GM19035 (cell line): ENCODE measurements around the gene PKP4.
"Not testable (repeated sequence)": the region's sequence is repeated elsewhere in the genome, so short reads cannot be mapped to it uniquely, and the experiment has no call there.

Source experiments
- ATAC-seq: cut with Tn5 transposase; IDR thresholded peaks from one replicate; pipeline ENCODE4 v1.9.1; 2021; ENCODE audit not compliant: unreplicated experiment

The PKP4 gene

DNA sequence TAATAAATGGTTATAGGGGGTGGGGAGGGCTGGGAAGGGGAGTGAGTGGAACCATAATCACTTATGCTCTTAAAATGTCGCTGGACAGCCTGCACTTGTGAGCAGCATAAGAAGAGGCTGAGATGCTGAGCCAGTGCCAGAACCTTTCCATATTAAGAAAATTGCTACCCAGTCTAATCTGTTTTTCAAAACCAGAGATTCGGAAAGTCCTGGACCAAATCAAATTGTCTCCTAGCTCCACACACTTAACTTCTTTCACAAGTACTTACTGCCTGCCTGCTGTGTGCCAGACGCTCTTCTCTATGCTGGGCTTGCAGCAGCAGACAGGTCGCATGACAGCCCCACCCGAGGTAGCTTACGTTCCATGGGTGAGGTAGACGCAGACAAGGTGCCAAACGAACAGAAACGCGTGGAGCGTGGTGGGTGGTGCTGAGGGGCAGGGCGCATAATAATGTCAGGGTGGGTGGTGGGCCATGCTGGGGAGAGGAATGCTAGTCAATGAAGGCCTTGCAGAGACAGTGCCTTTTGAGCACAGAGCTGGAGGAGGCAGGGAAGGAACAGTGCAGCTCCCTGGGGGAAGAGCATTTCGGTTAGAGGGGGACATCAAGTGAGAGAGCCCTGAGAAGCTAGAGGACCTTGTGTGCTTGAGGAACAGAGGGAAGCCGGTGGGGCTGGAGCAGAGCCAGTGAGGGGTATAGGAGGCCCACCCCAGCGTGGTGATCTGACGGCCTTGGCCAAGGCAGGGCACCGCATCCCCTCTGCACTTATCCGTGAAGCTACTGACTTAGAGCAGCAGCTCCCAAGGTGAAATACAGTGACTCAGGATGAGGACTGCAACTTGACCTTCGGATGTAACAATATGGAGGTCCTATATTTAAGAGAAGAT, 214.9 kb downstream of the PKP4 start:
- no peak for ATAC-seq

DNA sequence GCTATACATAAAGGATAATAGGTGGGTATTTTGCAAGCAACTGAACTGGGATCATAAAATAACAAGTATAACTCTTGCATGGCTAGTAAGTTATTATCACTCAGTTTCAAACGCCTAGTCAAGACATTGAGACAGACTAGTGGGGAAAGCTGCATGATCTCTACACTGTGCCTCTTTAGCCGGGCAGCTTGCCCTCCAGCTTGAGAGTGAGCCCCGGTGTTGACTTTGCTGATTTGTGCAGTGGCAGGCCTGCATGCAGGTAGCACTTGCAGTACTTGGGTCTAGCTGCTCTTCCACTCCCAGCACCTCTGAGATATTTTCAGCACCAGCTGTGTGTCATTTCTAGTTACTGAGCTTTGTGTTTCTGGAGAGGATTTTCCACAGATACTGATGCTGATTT, 219.5 kb downstream of the PKP4 start:
- ATAC-seq = no peak

DNA sequence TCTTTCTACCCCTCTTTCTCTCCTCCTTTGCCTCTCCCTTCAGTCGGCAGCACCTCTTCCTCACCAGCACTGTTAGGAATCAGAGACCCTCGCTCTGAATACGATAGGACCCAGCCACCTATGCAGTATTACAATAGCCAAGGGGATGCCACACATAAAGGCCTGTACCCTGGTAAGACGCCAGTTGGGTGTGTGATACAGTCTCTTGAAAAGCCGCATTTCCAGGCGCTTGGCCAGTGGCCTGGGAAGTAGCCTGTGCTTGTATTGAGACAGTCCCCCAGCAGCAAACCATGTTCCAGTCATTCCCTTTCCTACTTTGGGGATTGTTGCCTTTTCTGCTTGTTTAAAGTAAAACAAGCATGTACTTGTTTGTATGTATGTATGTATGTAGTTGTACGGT, 219.9 kb downstream of the PKP4 start:
- ATAC-seq = no peak

DNA sequence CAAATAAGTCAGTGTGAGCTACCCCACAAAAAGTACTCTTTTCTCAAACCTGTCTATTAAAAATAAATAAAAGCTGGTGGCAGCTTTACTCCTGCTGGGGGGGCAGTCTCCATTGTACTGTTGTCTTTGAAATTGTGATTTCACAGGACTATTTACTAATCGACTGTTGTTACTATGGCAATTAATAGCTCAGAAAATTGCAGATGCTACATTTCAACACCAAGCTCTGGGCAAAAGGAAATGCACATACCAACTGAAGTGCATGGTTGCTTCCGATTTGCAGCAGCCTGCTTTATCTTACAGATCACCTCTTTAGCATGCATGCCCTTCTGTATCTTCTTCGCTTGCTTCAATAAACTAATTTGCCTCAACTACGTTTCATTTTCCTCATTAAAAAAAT, 220.8 kb downstream of the PKP4 start:
- no peak for ATAC-seq

DNA sequence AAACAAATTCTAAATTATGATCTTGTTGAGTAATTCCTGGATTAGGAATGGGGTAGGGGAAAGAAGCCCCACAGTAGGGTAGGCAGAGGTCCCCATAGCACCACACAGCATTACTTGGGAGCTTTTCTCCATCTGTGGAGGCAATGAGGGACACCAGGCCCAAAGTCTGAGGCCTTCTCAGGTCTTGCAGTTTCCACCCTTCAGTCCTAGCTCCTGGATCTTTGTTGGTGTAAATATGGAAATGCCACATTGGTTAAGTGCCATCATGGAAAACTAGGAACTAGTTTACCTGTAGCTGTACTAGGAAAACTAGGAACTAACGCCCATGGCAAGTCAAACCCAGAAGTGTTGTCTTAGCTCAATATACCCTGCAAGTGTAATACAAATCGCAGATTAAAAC, 225.1 kb downstream of the PKP4 start:
- no peak for ATAC-seq

DNA sequence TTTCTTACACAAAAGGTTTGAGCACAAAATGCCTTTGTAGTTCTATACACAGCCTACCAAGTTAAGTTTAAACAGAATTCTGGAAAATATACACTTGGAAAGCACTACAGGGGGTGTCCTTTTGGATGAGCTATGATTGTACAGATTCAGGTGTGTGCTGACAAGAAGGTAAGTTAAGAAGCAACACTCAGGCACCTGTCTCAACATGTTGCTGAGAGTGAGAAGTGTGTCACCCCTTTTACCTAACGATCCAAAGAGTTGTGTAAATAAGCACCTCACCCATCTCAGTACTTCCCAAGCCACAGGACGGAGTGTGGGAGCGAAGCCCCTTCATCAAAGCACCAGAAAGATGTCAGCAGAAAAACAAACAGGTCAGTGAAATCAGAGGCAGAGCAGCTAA, 228.9 kb downstream of the PKP4 start:
- no peak for ATAC-seq

DNA sequence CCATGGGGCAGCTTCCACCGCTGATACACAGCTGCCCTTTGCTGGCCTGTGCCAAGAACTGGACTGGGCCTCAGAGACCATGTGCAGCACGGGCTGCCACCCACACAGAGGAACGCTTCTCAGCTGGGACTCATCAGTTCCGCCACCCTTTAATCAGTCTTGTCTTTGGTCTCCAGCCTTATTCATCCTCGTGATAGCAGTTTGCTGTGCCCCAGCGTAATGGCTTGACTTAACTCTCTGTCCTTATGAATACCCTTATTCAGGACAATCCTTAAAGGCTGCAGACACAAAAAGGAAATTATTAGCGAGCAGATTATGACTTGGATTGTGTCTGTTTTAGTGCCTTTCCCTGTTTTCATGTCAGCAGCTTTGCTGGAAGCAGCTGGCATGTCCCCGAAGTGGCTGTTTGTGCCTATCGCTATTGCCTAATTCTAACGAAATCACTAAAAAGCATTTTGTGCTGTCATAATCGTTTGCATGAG, 229.5 kb downstream of the PKP4 start:
- no peak for ATAC-seq

DNA sequence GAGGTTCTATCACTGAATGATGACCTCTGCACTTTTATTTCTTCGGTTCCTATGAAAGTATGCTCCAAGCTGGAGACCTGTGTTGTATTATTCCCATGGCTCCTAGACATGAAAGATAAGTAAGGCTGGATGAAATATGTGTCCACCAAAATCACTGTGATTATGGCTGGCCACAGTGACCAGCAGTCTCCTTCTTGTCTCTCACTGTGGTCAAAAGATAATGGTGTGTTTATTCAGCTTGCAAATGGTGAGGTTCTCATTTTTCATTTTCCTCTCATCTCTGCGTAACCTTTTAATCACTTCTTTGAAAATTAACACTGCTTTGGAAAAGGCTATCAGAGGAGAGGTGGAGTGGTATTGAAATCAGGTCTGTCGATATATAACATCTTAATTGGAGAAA, 230.6 kb downstream of the PKP4 start:
- ATAC-seq = no peak

DNA sequence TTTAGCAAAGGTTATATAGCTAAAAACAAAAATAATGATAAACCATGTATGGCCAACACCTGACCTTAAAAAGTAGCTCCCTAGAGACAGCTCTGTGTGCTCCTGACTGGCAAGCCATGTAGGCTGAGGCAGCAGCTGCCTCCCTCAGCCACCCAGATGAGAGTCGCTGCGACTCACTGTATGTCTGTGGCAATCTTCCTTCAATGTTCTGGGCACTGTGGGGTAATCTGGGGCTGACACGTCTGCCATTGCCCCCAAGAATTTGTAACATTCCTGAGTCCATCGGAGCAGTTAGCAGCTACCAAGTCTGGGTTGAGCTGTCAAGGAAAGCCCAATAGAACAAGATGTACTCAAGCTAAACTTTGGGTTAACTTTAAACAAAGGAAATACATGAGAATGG, 232.0 kb downstream of the PKP4 start:
- no peak for ATAC-seq

DNA sequence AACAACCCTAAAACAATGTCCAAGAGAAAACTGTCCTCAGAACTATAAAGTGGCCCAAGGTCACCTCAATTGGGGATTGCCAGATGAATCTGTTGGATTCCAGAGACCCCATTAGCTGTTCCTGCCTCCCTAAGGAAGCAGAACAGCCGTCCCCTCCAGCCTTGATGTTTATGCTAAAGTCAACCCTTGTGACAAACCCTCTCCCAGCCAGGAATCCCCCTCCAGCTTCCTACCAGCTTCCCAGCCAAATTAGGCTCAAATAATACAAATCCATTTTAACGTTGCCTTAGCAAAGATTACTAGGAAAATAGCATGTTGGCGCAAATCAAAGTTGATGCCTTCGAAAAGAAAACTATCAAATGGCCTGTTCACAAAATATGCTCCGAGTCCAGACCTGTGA, 232.6 kb downstream of the PKP4 start:
- ATAC-seq = no peak

DNA sequence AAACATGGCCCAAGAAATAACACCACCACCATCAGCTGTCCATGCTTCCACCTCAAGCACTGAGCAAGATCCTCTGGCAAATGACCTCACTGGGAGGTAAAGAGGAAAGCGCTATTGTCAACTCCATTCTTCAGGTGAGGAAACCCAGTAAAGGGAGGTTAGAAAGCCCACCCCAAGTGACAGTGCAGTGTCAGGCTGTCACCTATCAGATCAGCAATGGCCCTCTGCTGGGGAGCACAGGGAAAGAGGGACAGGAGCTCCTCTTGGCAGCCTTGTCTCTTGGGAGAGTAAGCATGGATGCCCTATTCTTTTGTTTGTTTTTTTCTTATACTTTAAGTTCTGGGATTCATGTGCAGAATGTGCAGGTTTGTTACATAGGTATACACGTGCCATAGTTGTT, 234.1 kb downstream of the PKP4 start:
- no peak for ATAC-seq

DNA sequence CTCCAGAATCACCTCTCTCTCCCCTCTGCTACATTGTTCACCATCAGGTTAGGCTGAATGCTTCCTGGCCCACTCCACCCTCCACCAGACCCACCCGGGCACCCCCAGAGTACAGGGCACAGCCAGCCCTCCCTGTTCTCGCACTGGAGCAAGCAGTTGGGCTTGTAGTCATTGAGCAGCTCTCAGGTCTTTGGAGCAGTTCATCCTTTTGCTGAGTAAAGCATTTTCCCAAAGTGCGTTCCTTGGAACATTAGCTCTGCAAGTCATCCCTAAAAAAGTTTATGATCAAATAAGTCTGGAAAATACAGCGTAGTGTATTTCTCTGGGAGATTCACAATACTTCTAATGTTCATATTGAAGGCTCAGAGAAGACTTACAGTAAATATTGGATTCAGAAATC, 234.9 kb downstream of the PKP4 start:
- ATAC-seq = no peak

DNA sequence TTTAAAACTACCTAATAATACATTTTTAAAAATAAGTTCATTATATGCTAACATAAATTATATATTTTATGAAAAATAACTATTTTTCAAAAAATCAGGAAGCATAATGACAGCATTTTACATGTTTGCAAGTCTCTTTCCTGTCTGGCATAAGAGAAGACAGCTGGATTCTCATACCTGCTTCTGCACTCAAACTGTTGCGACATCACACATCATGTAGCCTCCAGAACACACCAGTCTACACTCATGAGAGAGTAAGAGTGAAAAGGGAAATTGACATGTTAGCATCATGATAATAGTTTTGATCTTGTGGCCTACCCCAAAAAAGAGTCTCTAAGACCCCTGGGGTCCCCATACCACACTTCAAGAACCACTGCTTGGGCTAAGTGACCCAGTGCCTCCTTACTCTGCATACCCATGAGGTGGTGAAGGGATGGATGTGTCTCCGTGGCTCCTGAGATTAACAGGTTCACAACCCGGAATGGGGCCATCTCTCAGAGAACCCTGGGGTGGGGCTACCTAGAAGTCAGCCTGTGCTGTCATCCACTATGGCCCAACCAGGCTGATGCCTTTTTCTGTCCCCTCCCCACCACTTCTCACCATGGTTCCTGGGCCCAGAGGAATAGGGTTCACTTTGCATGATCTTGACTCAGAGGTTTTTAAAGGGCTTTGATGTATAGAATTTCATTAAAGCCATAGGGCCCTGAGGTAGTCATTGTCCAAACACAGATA, 235.8 kb downstream of the PKP4 start:
- no peak for ATAC-seq

DNA sequence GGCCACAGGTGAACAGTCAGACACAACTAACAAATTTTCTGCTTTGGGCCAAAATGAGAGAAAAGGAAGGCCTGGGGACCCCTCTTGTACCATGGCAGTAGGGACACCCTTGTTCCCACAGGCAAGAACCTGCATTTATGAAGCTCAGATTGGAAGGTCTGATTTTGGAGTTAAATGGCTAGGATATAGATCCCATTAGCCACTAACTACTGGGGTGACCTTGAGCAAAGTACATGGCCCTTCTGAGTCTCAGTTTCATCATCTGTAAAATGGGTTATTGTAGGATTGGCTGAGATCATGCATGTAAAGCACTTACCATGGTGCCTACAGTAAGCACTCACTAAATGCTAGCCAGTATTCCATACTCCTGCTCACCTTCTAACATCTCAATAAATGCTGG, 236.7 kb downstream of the PKP4 start:
- no peak for ATAC-seq

DNA sequence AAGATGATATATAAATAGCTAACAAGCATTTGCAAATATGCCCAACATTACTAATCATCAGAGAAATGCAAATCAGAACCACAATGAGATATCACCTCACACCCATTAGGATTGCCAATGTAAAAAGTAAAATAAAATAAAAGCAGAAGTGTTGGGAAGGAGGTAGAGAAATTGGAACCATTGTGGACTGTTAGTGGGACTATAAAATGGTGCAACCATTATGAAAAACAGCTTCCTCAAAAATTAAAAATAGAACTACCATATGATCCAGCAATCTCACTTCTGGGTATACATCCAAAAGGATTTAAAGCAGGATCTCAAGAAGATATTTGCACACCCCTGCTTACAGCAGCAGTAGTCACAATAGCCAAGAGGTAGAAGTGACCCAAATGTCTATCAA, 238.6 kb downstream of the PKP4 start:
- ATAC-seq = no peak

DNA sequence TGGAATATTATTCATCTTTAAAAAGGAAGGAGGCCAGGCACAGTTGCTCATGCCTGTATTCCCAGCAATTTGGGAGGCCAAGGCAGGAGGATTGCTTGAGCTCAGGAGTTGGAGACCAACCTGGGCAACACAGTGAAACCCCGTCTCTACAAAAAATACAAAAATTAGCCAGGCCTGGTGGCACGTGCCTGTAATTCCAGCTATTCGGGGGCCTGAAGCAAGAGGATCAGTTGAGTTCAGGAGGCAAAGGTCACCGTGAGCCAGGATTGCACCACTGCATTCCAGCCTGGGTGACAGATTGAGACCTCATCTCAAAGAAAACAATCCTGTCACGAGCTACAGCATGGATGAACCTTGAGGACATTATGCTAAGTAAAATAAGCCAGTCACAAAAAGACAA, 239.0 kb downstream of the PKP4 start:
- not testable (repeated sequence) for ATAC-seq

DNA sequence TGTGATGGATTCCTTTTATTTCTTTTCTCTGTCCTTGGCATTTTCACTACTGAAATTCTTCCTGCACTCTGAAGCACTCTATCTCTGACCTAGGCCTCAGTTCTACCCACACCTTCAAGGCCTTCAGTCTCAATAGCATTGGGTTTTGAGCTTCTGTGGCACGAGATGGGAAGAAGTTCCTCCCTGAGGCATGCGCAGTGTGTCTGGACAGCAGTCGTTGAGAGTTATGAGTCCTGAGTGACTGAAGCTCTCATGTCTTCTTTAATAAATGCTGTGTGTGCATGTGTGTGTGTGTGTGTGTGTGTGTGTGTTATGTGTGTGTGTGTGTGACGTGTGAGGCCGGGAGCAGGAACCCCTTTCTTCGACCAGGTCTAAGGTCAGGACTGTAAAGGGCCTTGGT, 242.6 kb downstream of the PKP4 start:
- no peak for ATAC-seq

DNA sequence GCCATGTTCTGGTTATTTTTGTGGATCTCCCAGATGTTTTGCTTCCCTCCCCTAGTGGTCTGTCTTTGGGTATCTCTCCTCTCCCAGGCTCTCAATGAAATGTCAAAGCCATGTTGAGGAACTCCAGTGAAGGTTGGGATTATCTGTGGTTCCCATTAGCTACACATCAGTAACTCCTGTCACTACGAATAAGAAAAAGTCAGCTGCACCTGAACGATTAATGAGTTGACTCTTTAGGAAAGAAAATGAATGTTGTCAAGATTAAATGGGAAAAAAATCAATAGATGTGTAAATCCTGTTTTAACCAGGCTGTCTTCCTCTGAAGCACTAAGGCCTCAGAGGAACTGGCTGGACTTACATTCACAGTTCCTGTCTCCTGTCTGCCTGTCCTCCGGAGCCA, 244.3 kb downstream of the PKP4 start:
- ATAC-seq = no peak

DNA sequence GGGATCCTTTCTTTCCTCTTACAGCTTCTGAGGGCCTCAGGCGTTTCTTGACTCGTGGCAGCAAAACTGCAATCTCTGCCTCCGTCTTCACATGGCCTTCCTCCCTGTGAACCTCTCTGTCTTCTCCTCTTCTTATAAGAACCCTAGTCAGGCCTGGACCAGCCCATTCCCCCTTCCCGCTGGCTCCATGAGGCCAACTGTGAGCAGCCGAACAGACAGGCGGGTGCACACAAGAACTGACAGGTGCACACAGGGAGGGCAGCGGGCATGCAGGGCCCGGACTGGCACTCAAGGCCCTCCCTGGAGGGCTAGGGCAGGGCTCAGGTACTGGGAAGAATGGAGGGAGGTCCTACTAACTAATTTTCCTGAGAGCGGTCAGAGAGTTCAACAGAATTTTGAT, 246.0 kb downstream of the PKP4 start:
- ATAC-seq = no peak

DNA sequence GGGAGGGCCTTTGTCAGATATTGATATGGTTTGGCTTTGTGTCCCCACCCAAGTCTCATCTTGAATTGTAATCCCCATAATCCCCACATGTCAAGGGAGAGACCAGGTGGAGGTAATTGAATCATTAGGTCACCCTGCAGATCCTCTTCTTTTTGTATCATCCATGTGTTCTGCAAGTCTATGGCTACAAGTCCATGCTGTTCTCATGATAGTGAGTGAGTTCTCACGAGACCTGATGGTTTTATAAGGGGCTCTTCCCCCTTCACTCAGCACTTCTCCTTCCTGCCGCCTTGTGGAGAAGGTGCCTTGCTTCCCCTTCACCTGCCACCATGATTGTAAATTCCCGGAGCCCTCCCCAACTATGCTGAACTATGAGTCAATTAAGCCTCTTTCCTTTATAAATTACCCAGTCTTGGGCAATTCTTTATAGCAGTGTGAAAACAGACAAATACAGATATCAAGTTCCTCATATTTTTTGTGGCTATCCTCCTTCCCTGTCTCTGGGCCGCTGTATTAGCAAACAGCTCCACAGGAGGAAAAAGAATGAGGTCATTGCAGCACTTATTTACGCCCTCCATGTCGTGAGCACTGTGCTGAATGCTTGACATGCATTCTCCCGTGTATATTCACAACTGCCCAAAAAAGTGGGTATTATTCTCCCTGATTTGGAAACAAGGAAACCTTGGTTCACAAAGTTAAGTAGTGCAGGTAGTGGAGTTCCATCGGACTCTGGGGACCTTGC, 248.1 kb downstream of the PKP4 start:
- not testable (repeated sequence) for ATAC-seq

DNA sequence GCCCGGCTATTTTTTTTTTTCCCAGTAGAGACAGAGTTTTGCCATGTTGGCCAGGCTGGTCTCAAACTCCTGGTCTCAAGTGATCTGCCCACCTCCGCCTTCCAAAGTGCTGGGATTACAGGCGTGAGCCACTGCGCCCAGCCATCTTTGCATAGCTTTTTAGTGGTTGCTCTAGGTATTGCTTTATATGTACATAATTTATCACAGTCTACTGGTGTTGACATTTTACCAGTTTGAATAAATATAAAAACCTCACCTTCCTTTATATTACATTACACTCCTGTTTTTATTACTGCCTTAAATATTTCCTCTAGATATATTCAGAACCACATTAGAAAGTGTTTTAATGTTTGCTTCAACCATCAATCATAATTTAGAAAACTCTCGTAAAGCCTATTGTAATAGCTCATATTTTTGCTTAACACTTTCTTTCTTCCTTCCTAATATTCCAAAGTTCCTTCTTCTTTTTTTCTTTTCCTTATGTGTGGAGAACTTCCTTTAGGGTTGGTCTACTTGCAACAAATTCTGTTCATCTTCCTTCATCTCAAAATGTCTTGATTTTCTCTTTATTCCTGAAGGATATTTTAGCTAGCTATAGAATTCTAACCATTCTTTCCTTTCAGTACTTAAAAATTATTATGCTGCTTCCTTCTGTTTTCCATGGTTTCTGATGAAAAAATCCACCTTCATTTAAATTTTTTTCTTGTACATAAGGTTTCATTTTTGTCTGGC, 256.2 kb downstream of the PKP4 start:
- no peak for ATAC-seq
